Activated naive CD8-positive, alpha-beta T cell treated with anti-CD3 and anti-CD28 coated beads for 36 hours (primary cell): Measurements from ENCODE around the gene DLX4. TPM values are rescaled to one million over a fixed set of nuclear protein-coding genes. Genes with fewer than 3 reads are reported as not detected.

Experiments
- DNase-seq: peaks from one replicate; pipeline ENCODE4 v3.0.0; 2021
- H3K27ac Mint-ChIP-seq: one replicate; pipeline ENCODE4 v1.8.0; 2022; ENCODE audit warnings: mild to moderate bottlenecking, moderate library complexity, mixed read lengths
- H3K27me3 Mint-ChIP-seq: one replicate; pipeline ENCODE4 v1.8.0; 2022; ENCODE audit warnings: mild to moderate bottlenecking, mixed read lengths
- H3K36me3 Mint-ChIP-seq: one replicate; pipeline ENCODE4 v1.8.0; 2021; ENCODE audit warnings: mild to moderate bottlenecking, mixed read lengths
- H3K4me1 Mint-ChIP-seq: one replicate; pipeline ENCODE4 v1.8.0; 2021; ENCODE audit warnings: mixed read lengths
- H3K4me3 Mint-ChIP-seq: one replicate; pipeline ENCODE4 v1.8.0; 2022; ENCODE audit warnings: mild to moderate bottlenecking, moderate library complexity, mixed read lengths
- H3K9me3 Mint-ChIP-seq: one replicate; pipeline ENCODE4 v1.8.0; 2022; ENCODE audit warnings: mixed read lengths
- total RNA-seq, 2 experiments: library from RNA; stranded (reverse); gene quantifications; one replicate each; pipeline ENCODE4 v1.2.3, GENCODE V29; 2021

DLX4 gene
- total RNA-seq, 2 experiments from 2014 or later = 0.62 to 0.70 TPM

- peaks cover 5% of the 10 kb centered on the region for H3K4me1 Mint-ChIP-seq
- no peak for DNase-seq
- H3K9me3 Mint-ChIP-seq = no peaks in the 10 kb centered on the region
- peaks cover 24% of the 10 kb centered on the region for H3K27me3 Mint-ChIP-seq
- no peak overlapping the region for H3K27ac Mint-ChIP-seq
- no peaks in the 10 kb centered on the region for H3K36me3 Mint-ChIP-seq
- no peak overlapping the region for H3K4me3 Mint-ChIP-seq
These were observed 53.6 kb downstream of the DLX4 start for GRCh38 chr17:50022463-50023130.

GRCh38 chr17:50023520-50023919 lies 54.5 kb downstream of the DLX4 start:
- no peaks in the 10 kb centered on the region for H3K9me3 Mint-ChIP-seq
- no peak for DNase-seq

More at GRCh38 chr17:50023520-50023919, 54.5 kb downstream of the DLX4 start:
- H3K36me3 Mint-ChIP-seq = no peaks in the 10 kb centered on the region
- H3K27me3 Mint-ChIP-seq = peaks cover 33% of the 10 kb centered on the region
- no peak overlapping the region for H3K27ac Mint-ChIP-seq
- H3K4me1 Mint-ChIP-seq = peaks cover 6% of the 10 kb centered on the region
- H3K4me3 Mint-ChIP-seq = no peak overlapping the region

Other genes starting within 250 kb of the DLX4 start
- 10 to 100 TPM; 16.2 to 16.4 TPM for gene FAM117A, start 205.1 kb upstream of the DLX4 start, total RNA-seq
- gene KAT7, start 180.5 kb upstream of the DLX4 start, total RNA-seq = 10 to 100 TPM; 65.9 to 67.2 TPM
- not detected for gene TAC4, start 121.1 kb upstream of the DLX4 start, total RNA-seq
- gene DLX3, start 26.0 kb downstream of the DLX4 start, total RNA-seq = under 1 TPM; 0.16 to 0.19 TPM
- 1 to 10 TPM; 3.7 to 5.1 TPM for gene ITGA3, start 86.9 kb downstream of the DLX4 start, total RNA-seq
- 10 to 100 TPM in 1 of 2 experiments, 1 to 10 TPM in 1; 9.4 to 12.9 TPM for gene PDK2, start 126.2 kb downstream of the DLX4 start, total RNA-seq
- gene SAMD14, start 161.0 kb downstream of the DLX4 start, total RNA-seq = under 1 TPM; 0.47 to 0.66 TPM
- gene PPP1R9B, start 181.5 kb downstream of the DLX4 start, total RNA-seq = 10 to 100 TPM; 50.9 to 52.0 TPM
- gene SGCA, start 196.8 kb downstream of the DLX4 start, total RNA-seq = under 1 TPM in 1 of 2 experiments, not detected in 1; 0.38 TPM
- under 1 TPM; 0.72 to 0.78 TPM for gene COL1A1, start 232.4 kb downstream of the DLX4 start, total RNA-seq